OCI-LY1 (cell line): ENCODE measurements around the gene BICDL1.

Experiments
- H2AFZ ChIP-seq: fragments of 200-600 bp; sonication (generic), shearing (Covaris generic); 2 replicates; pipeline ENCODE4 v1.6.0; 2014; ENCODE audit warnings: antibody characterized with exemption, mild to moderate bottlenecking, low read length
- H3F3A ChIP-seq: fragments of 200-600 bp; sonication (generic), shearing (Covaris generic); 2 replicates; pipeline ENCODE4 v1.6.0; 2014; ENCODE audit warnings: mild to moderate bottlenecking, antibody characterized with exemption, low read length, moderate library complexity; ENCODE audit not compliant: insufficient read depth
- H3K27ac ChIP-seq: fragments of 200-600 bp; sonication (generic); 2 replicates; pipeline ENCODE4 v1.5.1; 2014; ENCODE audit warnings: low read length, mixed run types, mild to moderate bottlenecking, low read depth; ENCODE audit not compliant: poor library complexity, severe bottlenecking
- H3K27me3 ChIP-seq: fragments of 200-600 bp; sonication (generic); 2 replicates; pipeline ENCODE4 v1.6.0; 2014; ENCODE audit warnings: antibody characterized with exemption, mild to moderate bottlenecking, low read length, moderate library complexity; ENCODE audit not compliant: insufficient read depth
- H3K36me3 ChIP-seq: fragments of 200-600 bp; sonication (generic); 2 replicates; pipeline ENCODE4 v1.6.1; 2014; ENCODE audit warnings: mild to moderate bottlenecking, antibody characterized with exemption, low read length, moderate library complexity, mixed read lengths; ENCODE audit not compliant: insufficient read depth
- H3K4me1 ChIP-seq: fragments of 200-600 bp; sonication (generic); 2 replicates; pipeline ENCODE4 v1.5.1; 2014; ENCODE audit warnings: mild to moderate bottlenecking, low read length, moderate library complexity; ENCODE audit not compliant: insufficient read depth, severe bottlenecking
- H3K4me2 ChIP-seq: fragments of 200-600 bp; sonication (generic), shearing (Covaris generic); 2 replicates; pipeline ENCODE4 v1.6.1; 2014; ENCODE audit warnings: low read length
- H3K4me3 ChIP-seq: fragments of 200-600 bp; sonication (generic); 2 replicates; pipeline ENCODE4 v1.5.1; 2014; ENCODE audit warnings: low read length, low read depth, mild to moderate bottlenecking, mixed read lengths; ENCODE audit not compliant: poor library complexity, severe bottlenecking
- H3K79me2 ChIP-seq: fragments of 200-600 bp; shearing (Covaris generic); 2 replicates; pipeline ENCODE4 v1.6.1; 2016; ENCODE audit warnings: mixed run types, low read length, mixed read lengths; ENCODE audit not compliant: insufficient read depth
- H3K9ac ChIP-seq: fragments of 200-600 bp; sonication (generic), shearing (Covaris generic); 2 replicates; pipeline ENCODE4 v1.6.1; 2014; ENCODE audit warnings: mild to moderate bottlenecking, low read length, mixed read lengths
- H3K9me2 ChIP-seq: fragments of 200-600 bp; sonication (generic), shearing (Covaris generic); 2 replicates; pipeline ENCODE4 v1.6.1; 2014; ENCODE audit warnings: low read depth, mild to moderate bottlenecking, low read length, mixed read lengths
- H3K9me3 ChIP-seq: fragments of 200-600 bp; shearing (Covaris generic); 2 replicates; pipeline ENCODE4 v1.6.1; 2014; ENCODE audit warnings: low read length, mixed read lengths
- H4K20me1 ChIP-seq: fragments of 200-600 bp; sonication (generic), shearing (Covaris generic); 2 replicates; pipeline ENCODE4 v1.6.0; 2016; ENCODE audit warnings: mild to moderate bottlenecking, low read length; ENCODE audit not compliant: insufficient read depth
- CTCF ChIP-seq: fragments of 200-600 bp; sonication (generic), shearing (Covaris generic); IDR thresholded peaks from 2 replicates; pipeline ENCODE4 v1.5.1; 2017; ENCODE audit warnings: mild to moderate bottlenecking, antibody characterized with exemption, low read length, moderate library complexity, mixed read lengths
- EZH2 ChIP-seq: fragments of 200-600 bp; sonication (generic), shearing (Covaris generic); IDR thresholded peaks from 2 replicates; pipeline ENCODE4 v1.8.0; 2017; ENCODE audit warnings: borderline replicate concordance, mixed run types, mild to moderate bottlenecking, antibody characterized with exemption, low read length, moderate library complexity, mixed read lengths

The BICDL1 gene

GRCh38 chr12:119956047-119956446 lies 33.0 kb upstream of the BICDL1 start:
- Histone ChIP-seq H3K27me3 (no peaks in the 10 kb centered on the region), H3F3A (no peaks in the 10 kb centered on the region), H2AFZ (no peak overlapping the region), H3K9me3 (peaks cover 10% of the 10 kb centered on the region; the same call in 1 of the 2 replicates), H3K4me3 (no peak overlapping the region), H3K36me3 (no peaks in the 10 kb centered on the region; the same call in 1 of the 2 replicates), H3K9me2 (no peaks in the 10 kb centered on the region), H3K27ac (no peak overlapping the region), H3K4me2 (no peak overlapping the region), H3K9ac (no peak overlapping the region), H4K20me1 (no peaks in the 10 kb centered on the region), H3K4me1 (no peaks in the 10 kb centered on the region), H3K79me2 (no peaks in the 10 kb centered on the region)
- TF ChIP-seq CTCF (no peak), EZH2 (no peak)

- no peak overlapping the region for H3K4me3 ChIP-seq
- H3K27me3 ChIP-seq: no peaks in the 10 kb centered on the region
- H3K4me1 ChIP-seq: no peaks in the 10 kb centered on the region
- H3K79me2 ChIP-seq: no peaks in the 10 kb centered on the region
- no peaks in the 10 kb centered on the region for H3K9me2 ChIP-seq
- H3K9me3 ChIP-seq: peaks cover 10% of the 10 kb centered on the region; the same call in 1 of the 2 replicates
- no peaks in the 10 kb centered on the region for H4K20me1 ChIP-seq
- no peak overlapping the region for H3K4me2 ChIP-seq
- H3K9ac ChIP-seq: no peak overlapping the region
- H2AFZ ChIP-seq: no peak overlapping the region
- H3F3A ChIP-seq: no peaks in the 10 kb centered on the region
- no peaks in the 10 kb centered on the region; the same call in 1 of the 2 replicates for H3K36me3 ChIP-seq
- H3K27ac ChIP-seq: no peak overlapping the region
- TF ChIP-seq EZH2 (no peak), CTCF (no peak)
These were observed 31.9 kb upstream of the BICDL1 start for GRCh38 chr12:119957135-119957534.

GRCh38 chr12:119959435-119959834 lies 29.6 kb upstream of the BICDL1 start:
- no peaks in the 10 kb centered on the region for H4K20me1 ChIP-seq
- no peak overlapping the region for H3K4me2 ChIP-seq
- peaks cover 10% of the 10 kb centered on the region; the same call in 1 of the 2 replicates for H3K9me3 ChIP-seq
- no peaks in the 10 kb centered on the region for H3K79me2 ChIP-seq
- H3K9me2 ChIP-seq: no peaks in the 10 kb centered on the region
- no peaks in the 10 kb centered on the region; the same call in 1 of the 2 replicates for H3K27me3 ChIP-seq
- TF ChIP-seq CTCF (no peak), EZH2 (no peak)
- H3F3A ChIP-seq: no peaks in the 10 kb centered on the region
- H3K36me3 ChIP-seq: no peaks in the 10 kb centered on the region; the same call in 1 of the 2 replicates
- no peak overlapping the region for H3K9ac ChIP-seq
- H3K4me1 ChIP-seq: no peaks in the 10 kb centered on the region
- H3K27ac ChIP-seq: no peak overlapping the region
- no peak overlapping the region for H2AFZ ChIP-seq
- H3K4me3 ChIP-seq: no peak overlapping the region
